HepG2 (cell line): ENCODE measurements around the gene RESP18.

ENCODE experiments used
- ARNT2 ChIP-seq: sonication (generic); formaldehyde crosslinking; IDR thresholded peaks from 2 replicates; pipeline ENCODE4 v1.8.0; 2022; ENCODE audit warnings: mild to moderate bottlenecking, low read depth, missing genetic modification reagents, moderate library complexity
- ELF1 ChIP-seq: sonication (generic); formaldehyde crosslinking; IDR thresholded peaks from 2 replicates; pipeline ENCODE4 v1.4.0; 2020; ENCODE audit warnings: missing genetic modification reagents
- HMG20B ChIP-seq: conservative IDR thresholded peaks from 2 replicates; pipeline ENCODE4 v1.6.1; 2016; ENCODE audit warnings: missing genetic modification reagents, missing compliant biosample characterization
- POLR2AphosphoS5 ChIP-seq: IDR thresholded peaks from 2 replicates; pipeline ENCODE4 v1.6.1; 2012; ENCODE audit warnings: low read depth, low read length
- SETDB1 ChIP-seq: sonication (generic); formaldehyde crosslinking; IDR thresholded peaks from 2 replicates; pipeline ENCODE4 v1.5.1; 2020; ENCODE audit warnings: missing genetic modification reagents, mild to moderate bottlenecking, borderline replicate concordance
- SMC3 ChIP-seq: IDR thresholded peaks from 2 replicates; pipeline ENCODE4 v1.6.1; 2011; ENCODE audit warnings: low read length, improper control_type of control experiment
- ZMYM3 ChIP-seq: sonication (generic); formaldehyde crosslinking; IDR thresholded peaks from 2 replicates; pipeline ENCODE4 v1.5.1; 2020; ENCODE audit warnings: mild to moderate bottlenecking, missing genetic modification reagents
- ZNF609 ChIP-seq: sonication (generic); formaldehyde crosslinking; IDR thresholded peaks from 2 replicates; pipeline ENCODE4 v1.4.0; 2020; ENCODE audit warnings: mild to moderate bottlenecking, missing genetic modification reagents, borderline replicate concordance
- ZNF644 ChIP-seq: IDR thresholded peaks from 2 replicates; pipeline ENCODE4 v1.6.1; 2016; ENCODE audit warnings: low read depth
- ZNF782 ChIP-seq: sonication (generic); formaldehyde crosslinking; IDR thresholded peaks from 2 replicates; pipeline ENCODE4 v1.4.0; 2020; ENCODE audit warnings: missing genetic modification reagents, mild to moderate bottlenecking, borderline replicate concordance
- TF ChIP-seq, protein P1 (sequence below): fragments of 450-650 bp; IDR thresholded peaks from 2 replicates; pipeline ENCODE4 v1.6.1; 2017; ENCODE audit warnings: mild to moderate bottlenecking
- TF ChIP-seq, protein P2 (sequence below): sonication (generic); formaldehyde crosslinking; IDR thresholded peaks from 2 replicates; pipeline ENCODE4 v1.5.0; 2020; ENCODE audit warnings: mild to moderate bottlenecking, missing genetic modification reagents, moderate library complexity
- TF ChIP-seq, protein P3 (sequence below): IDR thresholded peaks from 2 replicates; pipeline ENCODE4 v1.6.1; 2016; ENCODE audit warnings: low read depth, control low read depth
- TF ChIP-seq, protein P4 (sequence below), 2 experiments: sonication (generic) in 1 of 2; formaldehyde crosslinking in 1 of 2; IDR thresholded peaks; 2 replicates each; pipeline versions ENCODE4 v1.5.1 to v1.6.1; 2011 to 2020; ENCODE audit warnings: borderline replicate concordance in 1 of 2, low read depth in 1 of 2, low read length in 1 of 2, mild to moderate bottlenecking in 1 of 2, missing genetic modification reagents in 1 of 2, moderate library complexity in 1 of 2

DNA sequence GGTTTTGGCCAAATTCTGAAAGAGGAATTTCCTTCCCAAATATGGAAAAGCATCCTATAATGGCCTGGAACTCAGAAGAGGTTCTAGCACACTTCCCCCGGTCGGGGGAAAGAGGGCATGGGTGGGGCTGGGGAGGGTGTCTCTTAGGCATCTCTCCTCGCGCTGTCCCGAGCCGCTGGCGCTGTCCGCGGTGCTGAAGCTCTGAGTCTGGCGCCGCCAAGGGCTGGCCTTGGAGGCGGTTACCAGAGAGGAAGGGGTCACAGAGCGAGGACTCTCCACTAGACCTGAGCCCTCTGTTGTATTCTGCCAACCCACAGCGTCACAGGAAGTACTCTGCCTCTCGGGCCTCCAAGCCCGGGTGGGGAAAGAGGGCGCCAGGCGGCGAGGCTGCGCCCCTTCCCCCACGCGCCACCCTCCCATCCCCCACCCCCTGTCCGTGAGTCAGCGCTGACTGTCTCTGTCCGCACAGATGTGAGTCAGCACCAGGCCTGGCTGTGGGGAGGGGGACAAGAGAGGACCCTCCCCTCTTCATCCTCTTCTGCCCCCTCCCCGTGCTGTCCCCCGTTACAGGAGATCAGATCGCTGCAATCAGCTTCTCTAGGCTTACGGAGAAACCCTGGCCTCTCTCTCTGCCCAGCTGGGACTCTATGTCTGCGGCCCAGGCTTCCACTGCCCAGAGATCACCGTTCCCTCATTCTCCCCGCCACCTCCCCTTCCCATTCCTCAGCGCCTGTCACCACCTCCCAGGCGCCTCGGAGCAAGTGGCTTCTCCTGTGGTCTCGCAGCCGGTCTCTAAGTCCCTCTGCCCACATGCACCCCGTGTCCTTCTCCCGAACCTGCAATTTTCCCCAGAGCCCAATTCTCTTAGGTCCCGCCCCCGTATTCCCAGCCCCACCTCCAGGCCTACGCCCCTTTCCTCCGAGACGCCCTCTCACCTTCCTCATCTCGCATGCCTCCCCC lies 24.1 kb downstream of the RESP18 start:
- peak; percentile 98 for TF ChIP-seq ZNF782 (CRISPR knock-in tag)
- peak; percentile 28; the same call in 1 of the 2 replicates for TF ChIP-seq ZNF609 (CRISPR knock-in tag)
- TF ChIP-seq, protein P1, sequence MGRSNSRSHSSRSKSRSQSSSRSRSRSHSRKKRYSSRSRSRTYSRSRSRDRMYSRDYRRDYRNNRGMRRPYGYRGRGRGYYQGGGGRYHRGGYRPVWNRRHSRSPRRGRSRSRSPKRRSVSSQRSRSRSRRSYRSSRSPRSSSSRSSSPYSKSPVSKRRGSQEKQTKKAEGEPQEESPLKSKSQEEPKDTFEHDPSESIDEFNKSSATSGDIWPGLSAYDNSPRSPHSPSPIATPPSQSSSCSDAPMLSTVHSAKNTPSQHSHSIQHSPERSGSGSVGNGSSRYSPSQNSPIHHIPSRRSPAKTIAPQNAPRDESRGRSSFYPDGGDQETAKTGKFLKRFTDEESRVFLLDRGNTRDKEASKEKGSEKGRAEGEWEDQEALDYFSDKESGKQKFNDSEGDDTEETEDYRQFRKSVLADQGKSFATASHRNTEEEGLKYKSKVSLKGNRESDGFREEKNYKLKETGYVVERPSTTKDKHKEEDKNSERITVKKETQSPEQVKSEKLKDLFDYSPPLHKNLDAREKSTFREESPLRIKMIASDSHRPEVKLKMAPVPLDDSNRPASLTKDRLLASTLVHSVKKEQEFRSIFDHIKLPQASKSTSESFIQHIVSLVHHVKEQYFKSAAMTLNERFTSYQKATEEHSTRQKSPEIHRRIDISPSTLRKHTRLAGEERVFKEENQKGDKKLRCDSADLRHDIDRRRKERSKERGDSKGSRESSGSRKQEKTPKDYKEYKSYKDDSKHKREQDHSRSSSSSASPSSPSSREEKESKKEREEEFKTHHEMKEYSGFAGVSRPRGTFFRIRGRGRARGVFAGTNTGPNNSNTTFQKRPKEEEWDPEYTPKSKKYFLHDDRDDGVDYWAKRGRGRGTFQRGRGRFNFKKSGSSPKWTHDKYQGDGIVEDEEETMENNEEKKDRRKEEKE, result no peak
- peak; percentile 95 for TF ChIP-seq ARNT2 (CRISPR knock-in tag)
- TF ChIP-seq ZMYM3 (CRISPR knock-in tag), result no peak
- no peak for TF ChIP-seq SMC3
- TF ChIP-seq POLR2AphosphoS5, result no peak
- no peak for TF ChIP-seq ELF1
- TF ChIP-seq ZNF644, result 0 out of 2 replicates have a peak, but pooled peaks have one; percentile 45
- TF ChIP-seq, protein P2, sequence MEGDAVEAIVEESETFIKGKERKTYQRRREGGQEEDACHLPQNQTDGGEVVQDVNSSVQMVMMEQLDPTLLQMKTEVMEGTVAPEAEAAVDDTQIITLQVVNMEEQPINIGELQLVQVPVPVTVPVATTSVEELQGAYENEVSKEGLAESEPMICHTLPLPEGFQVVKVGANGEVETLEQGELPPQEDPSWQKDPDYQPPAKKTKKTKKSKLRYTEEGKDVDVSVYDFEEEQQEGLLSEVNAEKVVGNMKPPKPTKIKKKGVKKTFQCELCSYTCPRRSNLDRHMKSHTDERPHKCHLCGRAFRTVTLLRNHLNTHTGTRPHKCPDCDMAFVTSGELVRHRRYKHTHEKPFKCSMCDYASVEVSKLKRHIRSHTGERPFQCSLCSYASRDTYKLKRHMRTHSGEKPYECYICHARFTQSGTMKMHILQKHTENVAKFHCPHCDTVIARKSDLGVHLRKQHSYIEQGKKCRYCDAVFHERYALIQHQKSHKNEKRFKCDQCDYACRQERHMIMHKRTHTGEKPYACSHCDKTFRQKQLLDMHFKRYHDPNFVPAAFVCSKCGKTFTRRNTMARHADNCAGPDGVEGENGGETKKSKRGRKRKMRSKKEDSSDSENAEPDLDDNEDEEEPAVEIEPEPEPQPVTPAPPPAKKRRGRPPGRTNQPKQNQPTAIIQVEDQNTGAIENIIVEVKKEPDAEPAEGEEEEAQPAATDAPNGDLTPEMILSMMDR (CRISPR knock-in tag), result peak; percentile 33
- no peak for TF ChIP-seq SETDB1 (CRISPR knock-in tag)
- TF ChIP-seq, protein P3, sequence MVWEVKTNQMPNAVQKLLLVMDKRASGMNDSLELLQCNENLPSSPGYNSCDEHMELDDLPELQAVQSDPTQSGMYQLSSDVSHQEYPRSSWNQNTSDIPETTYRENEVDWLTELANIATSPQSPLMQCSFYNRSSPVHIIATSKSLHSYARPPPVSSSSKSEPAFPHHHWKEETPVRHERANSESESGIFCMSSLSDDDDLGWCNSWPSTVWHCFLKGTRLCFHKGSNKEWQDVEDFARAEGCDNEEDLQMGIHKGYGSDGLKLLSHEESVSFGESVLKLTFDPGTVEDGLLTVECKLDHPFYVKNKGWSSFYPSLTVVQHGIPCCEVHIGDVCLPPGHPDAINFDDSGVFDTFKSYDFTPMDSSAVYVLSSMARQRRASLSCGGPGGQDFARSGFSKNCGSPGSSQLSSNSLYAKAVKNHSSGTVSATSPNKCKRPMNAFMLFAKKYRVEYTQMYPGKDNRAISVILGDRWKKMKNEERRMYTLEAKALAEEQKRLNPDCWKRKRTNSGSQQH, result peak; percentile 98
- TF ChIP-seq, protein P4, sequence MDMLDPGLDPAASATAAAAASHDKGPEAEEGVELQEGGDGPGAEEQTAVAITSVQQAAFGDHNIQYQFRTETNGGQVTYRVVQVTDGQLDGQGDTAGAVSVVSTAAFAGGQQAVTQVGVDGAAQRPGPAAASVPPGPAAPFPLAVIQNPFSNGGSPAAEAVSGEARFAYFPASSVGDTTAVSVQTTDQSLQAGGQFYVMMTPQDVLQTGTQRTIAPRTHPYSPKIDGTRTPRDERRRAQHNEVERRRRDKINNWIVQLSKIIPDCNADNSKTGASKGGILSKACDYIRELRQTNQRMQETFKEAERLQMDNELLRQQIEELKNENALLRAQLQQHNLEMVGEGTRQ (IDR thresholded peaks at IDR 0.05; ENCODE audit: low read depth, low read length), result no peak
- TF ChIP-seq, protein P4 (CRISPR knock-in tag; IDR thresholded peaks at IDR 0.05; ENCODE audit: borderline replicate concordance), result no peak
- TF ChIP-seq HMG20B (CRISPR knock-in tag), result peak; percentile 89
